Astrocyte (in vitro differentiated cells and primary cell): Measurements from ENCODE around the gene MINAR2. TPM values are rescaled to one million over a fixed set of nuclear protein-coding genes. Genes with fewer than 3 reads are reported as not detected.

ENCODE experiments used
- DNase-seq: peaks from one replicate; pipeline ENCODE4 v3.0.0-alpha.2; 2010; ENCODE audit warnings: low read depth
- FAIRE-seq: peaks from 2 replicates; lab custom pipeline; 2011; peaks lifted over from hg19 to GRCh38; lab: Jason Lieb, UNC
- H2AFZ ChIP-seq: 2 replicates; pipeline ENCODE4 v1.6.0; 2012; ENCODE audit warnings: low read depth, low read length, inconsistent platforms
- H3K27ac ChIP-seq: 2 replicates; pipeline ENCODE4 v1.5.1; 2011; ENCODE audit warnings: low read depth, low read length, inconsistent platforms
- H3K27me3 ChIP-seq: 2 replicates; pipeline ENCODE4 v1.6.0; 2011; ENCODE audit warnings: low read length, inconsistent platforms; ENCODE audit not compliant: insufficient read depth
- H3K36me3 ChIP-seq: 2 replicates; pipeline ENCODE4 v1.5.1; 2011; ENCODE audit warnings: low read length, inconsistent platforms; ENCODE audit not compliant: insufficient read depth
- H3K4me1 ChIP-seq: 2 replicates; pipeline ENCODE4 v1.5.1; 2011; ENCODE audit warnings: low read length, inconsistent platforms; ENCODE audit not compliant: insufficient read depth
- H3K4me2 ChIP-seq: 2 replicates; pipeline ENCODE4 v1.6.0; 2012; ENCODE audit warnings: low read length, inconsistent platforms
- H3K4me3 ChIP-seq: 2 replicates; pipeline ENCODE4 v1.5.1; 2011; ENCODE audit warnings: low read depth, mild to moderate bottlenecking, low read length, inconsistent platforms; ENCODE audit not compliant: insufficient read depth
- H3K79me2 ChIP-seq: 2 replicates; pipeline ENCODE4 v1.6.0; 2012; ENCODE audit warnings: mild to moderate bottlenecking, low read length, inconsistent platforms; ENCODE audit not compliant: insufficient read depth
- H3K9ac ChIP-seq: 2 replicates; pipeline ENCODE4 v1.6.0; 2012; ENCODE audit warnings: mild to moderate bottlenecking, low read length, inconsistent platforms
- H3K9me3 ChIP-seq: 2 replicates; pipeline ENCODE4 v1.5.1; 2012; ENCODE audit warnings: low read depth, mild to moderate bottlenecking, low read length, inconsistent platforms; ENCODE audit not compliant: insufficient read depth
- H4K20me1 ChIP-seq: 2 replicates; pipeline ENCODE4 v1.6.0; 2012; ENCODE audit warnings: low read length, inconsistent platforms; ENCODE audit not compliant: insufficient read depth
- H3K27ac Mint-ChIP-seq: one replicate; pipeline ENCODE4 v1.8.0; 2021; ENCODE audit warnings: mild to moderate bottlenecking, mixed read lengths; ENCODE audit not compliant: unreplicated experiment
- H3K27me3 Mint-ChIP-seq: one replicate; pipeline ENCODE4 v1.8.0; 2021; ENCODE audit warnings: low read depth, mixed read lengths; ENCODE audit not compliant: unreplicated experiment
- H3K36me3 Mint-ChIP-seq: one replicate; pipeline ENCODE4 v1.8.0; 2021; ENCODE audit warnings: low read depth, mixed read lengths; ENCODE audit not compliant: unreplicated experiment
- H3K4me1 Mint-ChIP-seq: one replicate; pipeline ENCODE4 v1.8.0; 2021; ENCODE audit warnings: low read depth, mixed read lengths; ENCODE audit not compliant: unreplicated experiment
- H3K4me3 Mint-ChIP-seq: one replicate; pipeline ENCODE4 v1.8.0; 2021; ENCODE audit warnings: mild to moderate bottlenecking, moderate library complexity, mixed read lengths; ENCODE audit not compliant: unreplicated experiment
- H3K9me3 Mint-ChIP-seq: one replicate; pipeline ENCODE4 v1.8.0; 2021; ENCODE audit warnings: mild to moderate bottlenecking, mixed read lengths; ENCODE audit not compliant: unreplicated experiment
- CTCF ChIP-seq: IDR thresholded peaks from 2 replicates; pipeline ENCODE4 v1.5.1; 2011; ENCODE audit warnings: low read depth, mild to moderate bottlenecking, inconsistent platforms, low read length, moderate library complexity; ENCODE audit not compliant: insufficient read depth
- EZH2 ChIP-seq: IDR thresholded peaks from 2 replicates; pipeline ENCODE4 v1.6.1; 2012; ENCODE audit warnings: mild to moderate bottlenecking, low read length, inconsistent platforms; ENCODE audit not compliant: insufficient read depth
- total RNA-seq: library from RNA; stranded (reverse); gene quantifications from 2 replicates; pipeline ENCODE4 v1.2.1, GENCODE V29; 2021

MINAR2 gene
- total RNA-seq, 1 donor from 2014 or later: not detected

GRCh38 chr5:129771058-129771838 lies 23.4 kb downstream of the MINAR2 start:
- Histone ChIP-seq H3K27me3 (no peaks in the 10 kb centered on the region), H3K4me3 (no peak overlapping the region), H3K9me3 (no peaks in the 10 kb centered on the region), H3K4me1 (no peaks in the 10 kb centered on the region), H4K20me1 (no peaks in the 10 kb centered on the region), H3K27ac (no peak overlapping the region), H2AFZ (peak overlapping the region; percentile 50), H3K4me2 (peak overlapping the region; percentile 46), H3K79me2 (no peaks in the 10 kb centered on the region), H3K36me3 (no peaks in the 10 kb centered on the region), H3K9ac (no peak overlapping the region)
- Mint-ChIP-seq H3K4me1 (no peaks in the 10 kb centered on the region), H3K4me3 (no peak overlapping the region), H3K9me3 (no peaks in the 10 kb centered on the region), H3K27me3 (peaks cover 6% of the 10 kb centered on the region), H3K36me3 (no peaks in the 10 kb centered on the region), H3K27ac (peak overlapping the region; percentile 17)
- FAIRE-seq (peak; percentile 23), DNase-seq (peak; percentile 30)
- TF ChIP-seq CTCF (peak; percentile 82), EZH2 (no peak)

- Mint-ChIP-seq H3K27ac (no peak overlapping the region), H3K4me3 (no peak overlapping the region), H3K36me3 (no peaks in the 10 kb centered on the region), H3K27me3 (peaks cover 6% of the 10 kb centered on the region), H3K4me1 (no peaks in the 10 kb centered on the region), H3K9me3 (no peaks in the 10 kb centered on the region)
- Histone ChIP-seq H3K9ac (no peak overlapping the region), H2AFZ (no peak overlapping the region), H3K27ac (no peak overlapping the region), H3K27me3 (no peaks in the 10 kb centered on the region), H4K20me1 (no peaks in the 10 kb centered on the region), H3K9me3 (no peaks in the 10 kb centered on the region), H3K79me2 (no peaks in the 10 kb centered on the region), H3K4me3 (no peak overlapping the region), H3K36me3 (no peaks in the 10 kb centered on the region), H3K4me1 (no peaks in the 10 kb centered on the region), H3K4me2 (no peak overlapping the region)
- no peak for TF ChIP-seq CTCF
- no peak for TF ChIP-seq EZH2
- FAIRE-seq: no peak
- no peak for DNase-seq
Observed at GRCh38 chr5:129773376-129773775, 25.5 kb downstream of the MINAR2 start.

GRCh38 chr5:129781594-129781993 lies 33.7 kb downstream of the MINAR2 start:
- Histone ChIP-seq H3K4me3 (no peak overlapping the region), H3K4me2 (no peak overlapping the region), H3K4me1 (no peaks in the 10 kb centered on the region), H2AFZ (no peak overlapping the region), H3K9me3 (no peaks in the 10 kb centered on the region), H3K79me2 (no peaks in the 10 kb centered on the region), H3K36me3 (no peaks in the 10 kb centered on the region), H3K27me3 (no peaks in the 10 kb centered on the region), H4K20me1 (no peaks in the 10 kb centered on the region), H3K9ac (no peak overlapping the region), H3K27ac (no peak overlapping the region)
- FAIRE-seq (no peak), DNase-seq (no peak)
- Mint-ChIP-seq H3K4me1 (no peaks in the 10 kb centered on the region), H3K9me3 (no peaks in the 10 kb centered on the region), H3K4me3 (no peak overlapping the region), H3K27ac (no peak overlapping the region), H3K36me3 (no peaks in the 10 kb centered on the region), H3K27me3 (no peaks in the 10 kb centered on the region)
- no peak for TF ChIP-seq EZH2
- no peak for TF ChIP-seq CTCF
